Activated T-cell treated with anti-CD3 and anti-CD28 coated beads, Interleukin-2, amount 50 U/mL, for 24 hours (primary cell): ENCODE data around the gene CNTNAP2.

Experiments
- DNase-seq: peaks from one replicate; pipeline ENCODE4 v3.0.0-alpha.2; 2020
- H3K27ac Mint-ChIP-seq: 2 replicates; pipeline ENCODE4 v1.8.0; 2020; ENCODE audit warnings: mild to moderate bottlenecking, mixed read lengths
- H3K27me3 Mint-ChIP-seq: 2 replicates; pipeline ENCODE4 v1.8.0; 2020; ENCODE audit warnings: mixed read lengths
- H3K36me3 Mint-ChIP-seq: 2 replicates; pipeline ENCODE4 v1.8.0; 2020; ENCODE audit warnings: low read depth, mixed read lengths
- H3K4me1 Mint-ChIP-seq: 2 replicates; pipeline ENCODE4 v1.8.0; 2020; ENCODE audit warnings: low read depth, mixed read lengths
- H3K4me3 Mint-ChIP-seq: 2 replicates; pipeline ENCODE4 v1.8.0; 2020; ENCODE audit warnings: mild to moderate bottlenecking, moderate library complexity, mixed read lengths
- H3K9me3 Mint-ChIP-seq: 2 replicates; pipeline ENCODE4 v1.8.0; 2020; ENCODE audit warnings: mixed read lengths

Gene CNTNAP2

GRCh38 chr7:147300293-147300692 lies 1183.7 kb downstream of the CNTNAP2 start:
- Mint-ChIP-seq H3K4me3 (no peak overlapping the region), H3K4me1 (no peaks in the 10 kb centered on the region), H3K9me3 (peaks cover 4% of the 10 kb centered on the region), H3K27me3 (no peaks in the 10 kb centered on the region), H3K27ac (no peak overlapping the region), H3K36me3 (no peaks in the 10 kb centered on the region)
- DNase-seq, result no peak

GRCh38 chr7:147304376-147304775 lies 1187.8 kb downstream of the CNTNAP2 start:
- Mint-ChIP-seq H3K27ac (no peak overlapping the region), H3K36me3 (no peaks in the 10 kb centered on the region), H3K4me1 (no peaks in the 10 kb centered on the region), H3K27me3 (no peaks in the 10 kb centered on the region), H3K9me3 (peaks cover 10% of the 10 kb centered on the region), H3K4me3 (no peak overlapping the region)
- no peak for DNase-seq

GRCh38 chr7:147305827-147306226 lies 1189.2 kb downstream of the CNTNAP2 start:
- Mint-ChIP-seq H3K27ac (no peak overlapping the region), H3K9me3 (peaks cover 13% of the 10 kb centered on the region), H3K4me1 (no peaks in the 10 kb centered on the region), H3K4me3 (no peak overlapping the region), H3K36me3 (no peaks in the 10 kb centered on the region), H3K27me3 (no peaks in the 10 kb centered on the region)
- no peak for DNase-seq

- H3K36me3 Mint-ChIP-seq, result no peaks in the 10 kb centered on the region
- H3K27me3 Mint-ChIP-seq, result no peaks in the 10 kb centered on the region
- no peaks in the 10 kb centered on the region for H3K4me1 Mint-ChIP-seq
- DNase-seq, result no peak
- H3K9me3 Mint-ChIP-seq, result peaks cover 17% of the 10 kb centered on the region
- no peak overlapping the region for H3K4me3 Mint-ChIP-seq
- H3K27ac Mint-ChIP-seq, result no peak overlapping the region
Observed at GRCh38 chr7:147308539-147308938, 1191.9 kb downstream of the CNTNAP2 start.

GRCh38 chr7:147311336-147311735 lies 1194.7 kb downstream of the CNTNAP2 start:
- no peak overlapping the region for H3K4me3 Mint-ChIP-seq
- H3K36me3 Mint-ChIP-seq, result no peaks in the 10 kb centered on the region
- H3K27ac Mint-ChIP-seq, result no peak overlapping the region
- H3K9me3 Mint-ChIP-seq, result peaks cover 16% of the 10 kb centered on the region
- DNase-seq, result no peak
- H3K4me1 Mint-ChIP-seq, result no peaks in the 10 kb centered on the region
- no peaks in the 10 kb centered on the region for H3K27me3 Mint-ChIP-seq

GRCh38 chr7:147321504-147321903 lies 1204.9 kb downstream of the CNTNAP2 start:
- Mint-ChIP-seq H3K27ac (no peak overlapping the region), H3K36me3 (no peaks in the 10 kb centered on the region), H3K4me1 (no peaks in the 10 kb centered on the region), H3K4me3 (no peak overlapping the region), H3K27me3 (no peaks in the 10 kb centered on the region), H3K9me3 (peaks cover 11% of the 10 kb centered on the region)
- no peak for DNase-seq

- Mint-ChIP-seq H3K36me3 (no peaks in the 10 kb centered on the region), H3K27me3 (no peaks in the 10 kb centered on the region), H3K27ac (no peak overlapping the region), H3K4me1 (no peaks in the 10 kb centered on the region), H3K9me3 (peaks cover 4% of the 10 kb centered on the region), H3K4me3 (no peak overlapping the region)
- no peak for DNase-seq
Observed at GRCh38 chr7:147332988-147333387, 1216.4 kb downstream of the CNTNAP2 start.

- Mint-ChIP-seq H3K4me3 (no peak overlapping the region), H3K4me1 (no peaks in the 10 kb centered on the region), H3K36me3 (no peaks in the 10 kb centered on the region), H3K27me3 (no peaks in the 10 kb centered on the region), H3K27ac (no peak overlapping the region), H3K9me3 (peaks cover 7% of the 10 kb centered on the region)
- no peak for DNase-seq
Observed at GRCh38 chr7:147363101-147363500, 1246.5 kb downstream of the CNTNAP2 start.

- no peak for DNase-seq
- Mint-ChIP-seq H3K9me3 (peaks cover 5% of the 10 kb centered on the region), H3K4me3 (no peak overlapping the region), H3K27me3 (no peaks in the 10 kb centered on the region), H3K36me3 (no peaks in the 10 kb centered on the region), H3K4me1 (no peaks in the 10 kb centered on the region), H3K27ac (no peak overlapping the region)
Observed at GRCh38 chr7:147376192-147376591, 1259.6 kb downstream of the CNTNAP2 start.

GRCh38 chr7:147380926-147381325 lies 1264.3 kb downstream of the CNTNAP2 start:
- no peaks in the 10 kb centered on the region for H3K27me3 Mint-ChIP-seq
- no peak overlapping the region for H3K4me3 Mint-ChIP-seq
- H3K27ac Mint-ChIP-seq, result no peak overlapping the region
- H3K36me3 Mint-ChIP-seq, result no peaks in the 10 kb centered on the region
- peaks cover 5% of the 10 kb centered on the region for H3K9me3 Mint-ChIP-seq
- no peaks in the 10 kb centered on the region for H3K4me1 Mint-ChIP-seq
- no peak for DNase-seq

GRCh38 chr7:147394329-147394728 lies 1277.7 kb downstream of the CNTNAP2 start:
- no peak for DNase-seq
- no peaks in the 10 kb centered on the region for H3K27me3 Mint-ChIP-seq
- no peak overlapping the region for H3K27ac Mint-ChIP-seq
- no peak overlapping the region for H3K4me3 Mint-ChIP-seq
- H3K4me1 Mint-ChIP-seq, result no peaks in the 10 kb centered on the region
- peaks cover 23% of the 10 kb centered on the region for H3K9me3 Mint-ChIP-seq
- no peaks in the 10 kb centered on the region for H3K36me3 Mint-ChIP-seq

- H3K27ac Mint-ChIP-seq, result no peak overlapping the region
- no peaks in the 10 kb centered on the region for H3K27me3 Mint-ChIP-seq
- H3K9me3 Mint-ChIP-seq, result peaks cover 9% of the 10 kb centered on the region
- H3K4me1 Mint-ChIP-seq, result no peaks in the 10 kb centered on the region
- no peak for DNase-seq
- no peak overlapping the region for H3K4me3 Mint-ChIP-seq
- no peaks in the 10 kb centered on the region for H3K36me3 Mint-ChIP-seq
Observed at GRCh38 chr7:147400221-147400689, 1283.7 kb downstream of the CNTNAP2 start.

- no peak for DNase-seq
- no peaks in the 10 kb centered on the region for H3K4me1 Mint-ChIP-seq
- H3K27me3 Mint-ChIP-seq, result no peaks in the 10 kb centered on the region
- H3K9me3 Mint-ChIP-seq, result peaks cover 9% of the 10 kb centered on the region
- H3K27ac Mint-ChIP-seq, result no peak overlapping the region
- H3K4me3 Mint-ChIP-seq, result no peak overlapping the region
- no peaks in the 10 kb centered on the region for H3K36me3 Mint-ChIP-seq
Observed at GRCh38 chr7:147400925-147401324, 1284.3 kb downstream of the CNTNAP2 start.

- no peak for DNase-seq
- no peaks in the 10 kb centered on the region for H3K27me3 Mint-ChIP-seq
- no peaks in the 10 kb centered on the region for H3K4me1 Mint-ChIP-seq
- no peak overlapping the region for H3K27ac Mint-ChIP-seq
- peaks cover 19% of the 10 kb centered on the region for H3K9me3 Mint-ChIP-seq
- no peak overlapping the region for H3K4me3 Mint-ChIP-seq
- no peaks in the 10 kb centered on the region for H3K36me3 Mint-ChIP-seq
Observed at GRCh38 chr7:147405621-147406020, 1289.0 kb downstream of the CNTNAP2 start.

- Mint-ChIP-seq H3K4me1 (no peaks in the 10 kb centered on the region), H3K27me3 (no peaks in the 10 kb centered on the region), H3K9me3 (peaks cover 19% of the 10 kb centered on the region), H3K4me3 (no peak overlapping the region), H3K27ac (no peak overlapping the region), H3K36me3 (no peaks in the 10 kb centered on the region)
- DNase-seq, result no peak
Observed at GRCh38 chr7:147406521-147407135, 1290.0 kb downstream of the CNTNAP2 start.

- H3K9me3 Mint-ChIP-seq, result peaks cover 22% of the 10 kb centered on the region
- H3K4me3 Mint-ChIP-seq, result no peak overlapping the region
- no peak for DNase-seq
- H3K27ac Mint-ChIP-seq, result no peak overlapping the region
- H3K27me3 Mint-ChIP-seq, result no peaks in the 10 kb centered on the region
- no peaks in the 10 kb centered on the region for H3K36me3 Mint-ChIP-seq
- no peaks in the 10 kb centered on the region for H3K4me1 Mint-ChIP-seq
Observed at GRCh38 chr7:147411096-147411495, 1294.5 kb downstream of the CNTNAP2 start.
